CD1c-positive myeloid dendritic cell (primary cell): Measurements from ENCODE around the gene LCN1.

Experiments used
- DNase-seq: peaks from one replicate; pipeline ENCODE4 v3.0.0-alpha.2; 2016; ENCODE audit errors: extremely low spot score

Gene LCN1

DNA sequence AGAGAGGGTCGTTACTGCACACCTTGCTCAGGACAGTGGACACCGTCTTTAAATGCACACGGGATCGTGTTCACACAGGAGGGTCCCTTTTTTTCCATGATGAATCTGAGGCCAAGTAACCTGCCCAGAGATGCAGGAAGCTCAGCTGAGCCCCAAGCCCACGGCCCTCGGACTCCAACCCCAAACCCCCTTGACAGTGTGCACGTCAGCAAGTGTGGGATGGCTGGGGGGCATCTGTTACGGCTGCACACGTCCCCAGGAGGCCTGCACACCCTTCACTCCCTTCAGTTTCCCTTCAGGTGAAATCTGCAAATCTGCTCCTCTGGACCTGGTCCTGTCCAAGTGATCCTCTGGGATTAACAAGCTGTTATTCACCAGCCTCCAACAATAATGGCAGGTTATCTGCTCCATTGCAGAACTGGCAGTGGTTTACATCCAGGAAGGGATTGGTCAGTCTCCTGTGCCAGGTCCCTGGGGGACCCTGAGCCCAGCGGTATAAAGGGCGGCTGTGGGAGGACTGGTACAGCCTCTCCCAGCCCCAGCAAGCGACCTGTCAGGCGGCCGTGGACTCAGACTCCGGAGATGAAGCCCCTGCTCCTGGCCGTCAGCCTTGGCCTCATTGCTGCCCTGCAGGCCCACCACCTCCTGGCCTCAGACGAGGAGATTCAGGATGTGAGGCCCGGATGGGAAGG is at the start of gene LCN1:
TSS of gene LCN1 (plus strand) at position 525 of the 692 bp plus-strand sequence. CDS start at position 583, 58 bp downstream.
- DNase-seq = no peak

GRCh38 chr9:135471791-135472640 is 49.2 kb upstream of the LCN1 start:
- DNase-seq = no peak

- no peak for DNase-seq
Measured at GRCh38 chr9:135473972-135474543, 47.2 kb upstream of the LCN1 start.

DNA sequence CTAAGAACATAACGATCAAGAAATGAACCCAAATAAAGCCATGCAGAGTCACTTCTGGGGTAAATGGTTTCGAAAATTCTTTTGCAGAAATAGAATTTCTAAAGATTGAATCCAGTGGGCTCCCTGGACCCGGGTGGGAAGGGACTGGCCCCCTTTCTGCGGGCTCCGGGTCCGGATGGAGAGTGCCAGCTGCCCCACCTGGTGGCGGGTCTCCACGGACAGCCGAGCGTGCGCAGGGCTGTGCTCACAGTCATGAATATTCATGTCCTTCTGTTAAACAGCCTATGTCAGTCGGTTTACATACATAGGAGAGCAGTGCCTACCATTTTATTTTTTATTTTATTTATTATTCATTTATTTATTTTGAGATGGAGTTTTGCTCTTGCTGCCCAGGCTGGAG is 46.3 kb upstream of the LCN1 start:
- DNase-seq = no peak

DNA sequence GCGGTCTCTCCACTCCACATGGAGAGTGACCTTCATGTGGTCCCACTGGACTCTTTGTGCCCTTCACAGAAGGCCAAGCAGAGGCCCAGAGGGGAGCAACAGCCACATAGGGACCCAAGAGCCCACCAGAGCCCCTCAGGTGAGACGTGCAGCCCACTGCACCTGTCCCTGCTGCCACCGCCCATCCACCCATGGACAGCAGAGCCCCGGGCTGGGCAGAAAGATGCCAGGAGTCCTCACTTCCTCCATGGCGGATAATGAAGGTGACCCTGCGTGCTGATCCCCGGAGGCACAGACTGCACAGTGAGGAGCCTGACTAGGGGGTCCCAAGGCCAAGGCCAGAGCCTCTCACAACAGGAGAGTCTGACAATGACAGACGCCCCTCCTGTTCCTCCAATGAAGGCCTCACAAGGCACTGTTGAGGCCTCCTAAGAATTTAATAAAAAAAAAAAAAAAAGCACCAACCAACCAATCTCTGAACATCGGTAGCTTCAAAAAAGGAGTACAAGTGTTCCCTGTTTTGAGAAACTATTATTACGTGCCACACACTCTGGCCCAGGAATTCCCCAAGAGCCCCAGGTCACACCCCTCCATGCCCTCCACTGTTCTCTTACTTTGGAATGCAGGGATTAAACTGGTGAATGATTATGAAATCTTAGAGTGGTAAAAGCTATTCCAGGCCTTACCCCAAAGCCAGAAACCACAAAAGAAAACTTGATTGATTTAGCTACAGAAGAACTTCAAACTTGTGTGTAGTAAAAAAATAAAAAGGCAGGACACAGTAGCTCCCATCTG is 44.5 kb upstream of the LCN1 start:
- DNase-seq = no peak

GRCh38 chr9:135478191-135478590 is 43.0 kb upstream of the LCN1 start:
- DNase-seq = no peak

DNA sequence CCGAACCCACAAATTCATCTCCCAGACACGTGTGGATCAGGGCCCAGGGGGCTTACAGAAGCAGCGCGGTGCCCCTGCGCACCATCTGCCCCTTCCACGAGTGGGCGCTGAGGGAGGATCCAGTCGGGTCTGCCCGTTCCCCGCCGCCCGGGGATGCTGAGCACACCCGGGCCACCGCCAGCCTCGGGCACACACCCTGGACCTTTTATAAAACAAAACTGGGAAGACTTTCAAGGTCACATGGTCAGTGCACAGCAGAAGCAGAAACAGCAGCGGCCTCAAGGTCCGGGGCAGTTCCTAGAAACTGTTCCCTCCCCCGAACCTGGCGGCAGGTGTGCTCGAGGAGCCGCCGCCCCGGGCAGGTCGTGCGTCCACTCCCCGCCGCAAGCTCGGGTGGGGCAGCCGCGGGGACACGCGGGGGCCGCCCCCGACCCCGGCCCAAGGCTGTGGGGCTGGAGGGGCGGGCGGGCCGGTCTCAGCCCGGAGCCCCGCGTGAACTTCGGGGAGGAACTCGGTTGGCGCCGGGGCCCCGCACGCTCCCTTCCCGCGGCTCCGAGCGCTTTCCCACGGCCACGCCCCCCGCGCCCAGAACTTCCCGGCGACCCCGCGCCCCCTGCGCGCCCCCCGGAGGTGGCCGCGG is 42.3 kb upstream of the LCN1 start:
- DNase-seq = peak; percentile 41

DNA sequence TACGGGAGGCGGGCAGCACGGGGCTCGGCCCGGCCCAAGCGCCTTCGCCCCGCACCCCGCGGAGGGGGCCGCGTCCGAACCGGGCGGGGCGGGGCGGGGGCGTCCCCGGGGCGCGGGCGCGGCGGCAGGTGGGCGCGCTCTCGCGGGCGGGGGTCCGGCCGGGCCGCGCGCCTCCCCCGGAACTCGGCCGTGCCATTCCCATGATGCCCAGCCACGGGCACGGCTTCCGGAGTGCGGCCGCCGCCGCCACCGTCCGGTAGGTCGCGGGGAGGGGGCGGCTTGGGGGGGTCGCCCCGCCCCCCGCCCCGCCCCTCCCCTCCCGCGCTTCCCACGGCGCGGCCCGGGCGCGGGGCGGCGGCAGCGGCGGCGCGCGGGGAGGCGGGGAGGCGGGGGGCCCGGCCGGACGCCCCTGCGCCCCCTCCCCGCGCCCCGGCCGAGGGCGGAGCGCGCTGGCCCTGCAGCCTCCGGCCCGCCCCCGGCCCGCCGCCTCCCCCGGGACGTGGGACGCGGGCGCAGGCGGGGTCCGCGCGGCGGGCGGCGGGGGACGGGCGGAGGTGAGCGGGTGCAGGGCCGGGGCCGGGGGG is 41.7 kb upstream of the LCN1 start, which contains the start of gene PPP1R26:
TSS of gene PPP1R26 (plus strand) at position 314 of the 584 bp plus-strand sequence. CDS start 4,729 bp downstream, outside the sequence.
- DNase-seq = peak; percentile 16

DNA sequence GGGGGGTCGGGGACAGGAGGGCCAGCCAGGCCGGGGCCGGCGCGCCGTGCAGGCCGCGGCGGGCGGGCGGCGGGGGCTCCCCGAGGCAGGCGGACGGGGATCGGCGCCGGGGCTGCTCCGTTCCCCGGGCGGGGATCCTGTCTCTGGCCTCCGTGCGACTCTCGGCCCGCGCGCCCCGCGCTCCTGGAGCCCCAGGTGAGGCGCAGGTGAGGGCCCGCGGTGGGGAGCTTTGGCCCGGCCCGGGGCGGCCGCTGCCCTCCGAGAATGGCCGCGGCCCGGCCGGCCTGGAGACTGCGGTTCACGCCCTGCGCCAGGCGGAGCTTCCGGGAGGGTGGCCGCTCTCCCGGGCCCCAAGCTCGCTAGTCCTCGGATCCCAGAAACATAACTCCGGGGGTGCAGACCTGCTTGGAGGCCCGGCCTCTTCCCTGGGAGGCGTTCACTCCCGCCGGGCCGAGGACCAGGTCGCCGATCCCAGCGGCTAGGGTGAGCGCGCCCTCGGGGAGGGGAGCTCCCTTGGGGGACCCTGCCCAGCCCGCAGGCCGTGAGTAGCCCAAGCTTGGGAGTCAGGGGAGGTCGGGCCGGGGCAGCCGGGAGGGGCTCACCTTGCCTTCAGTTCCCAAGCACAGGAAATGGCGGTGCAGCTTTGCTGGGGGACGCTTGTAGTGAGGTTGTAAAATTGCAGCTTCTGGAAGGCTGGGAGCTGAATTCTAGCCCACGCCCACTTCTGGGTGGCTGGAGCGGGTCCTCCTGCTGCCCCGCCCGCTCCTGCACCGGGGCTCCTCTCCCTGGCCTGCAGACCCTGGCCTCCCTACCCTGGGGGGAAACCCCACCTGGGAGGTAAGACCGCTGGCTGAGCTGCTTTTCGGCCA is 40.9 kb upstream of the LCN1 start:
- peak; percentile 22 for DNase-seq

DNA sequence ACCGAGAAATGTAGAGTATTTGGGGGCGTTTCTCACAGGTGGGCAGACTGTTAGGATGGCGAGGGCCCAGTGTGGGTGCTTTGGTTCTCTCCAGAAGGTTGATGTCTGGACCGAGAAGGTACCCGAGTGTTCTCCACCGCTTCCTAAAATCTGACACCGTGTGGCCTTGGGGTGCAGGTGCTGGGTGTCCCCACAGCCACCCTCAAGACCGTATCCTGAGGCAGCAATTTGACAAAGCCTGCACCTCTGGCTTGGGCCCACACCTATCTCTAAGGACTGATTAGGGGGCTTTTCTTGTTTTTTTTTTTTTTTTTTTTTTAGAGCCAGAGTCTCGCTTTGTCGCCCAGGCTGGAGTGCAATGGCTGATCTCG is 40.3 kb upstream of the LCN1 start:
- no peak for DNase-seq

- no peak for DNase-seq
Measured at GRCh38 chr9:135482015-135482754, 39.1 kb upstream of the LCN1 start.

- DNase-seq = no peak
Measured at GRCh38 chr9:135484460-135485277, 36.6 kb upstream of the LCN1 start.

GRCh38 chr9:135485385-135485784 is 35.9 kb upstream of the LCN1 start:
- no peak for DNase-seq

- no peak for DNase-seq
Measured at GRCh38 chr9:135485832-135486231, 35.4 kb upstream of the LCN1 start.

GRCh38 chr9:135486267-135487065 is 34.8 kb upstream of the LCN1 start:
- DNase-seq = no peak

- DNase-seq = no peak
Measured at GRCh38 chr9:135487281-135488012, 33.8 kb upstream of the LCN1 start.

GRCh38 chr9:135488013-135488330 is 33.3 kb upstream of the LCN1 start:
- DNase-seq = no peak
